GM12878 (cell line): Measurements from ENCODE around the gene TMEM94.

Source experiments
- EP300 ChIP-seq, 2 experiments: fragments of 150-350 bp in 1 of 2; IDR thresholded peaks; 2 replicates each; pipeline ENCODE4 v1.6.1; 2011 to 2012; ENCODE audit warnings: low read depth in 2 of 2, low read length in 2 of 2, borderline replicate concordance in 1 of 2, improper control_type of control experiment in 1 of 2, inconsistent platforms in 1 of 2; ENCODE audit not compliant: control insufficient read depth in 1 of 2
- EZH2 ChIP-seq: IDR thresholded peaks from 2 replicates; pipeline ENCODE4 v1.6.1; 2012; ENCODE audit warnings: low read depth, mild to moderate bottlenecking, control low read depth, inconsistent platforms, low read length, borderline replicate concordance; ENCODE audit not compliant: control insufficient read depth
- FOXK2 ChIP-seq: fragments of 450-650 bp; IDR thresholded peaks from 2 replicates; pipeline ENCODE4 v1.6.1; 2017; ENCODE audit warnings: mild to moderate bottlenecking, moderate library complexity
- POLR2AphosphoS2 ChIP-seq: IDR thresholded peaks from 2 replicates; pipeline ENCODE4 v1.6.1; 2011; ENCODE audit warnings: low read depth, mild to moderate bottlenecking, low read length, improper control_type of control experiment, moderate library complexity

DNA sequence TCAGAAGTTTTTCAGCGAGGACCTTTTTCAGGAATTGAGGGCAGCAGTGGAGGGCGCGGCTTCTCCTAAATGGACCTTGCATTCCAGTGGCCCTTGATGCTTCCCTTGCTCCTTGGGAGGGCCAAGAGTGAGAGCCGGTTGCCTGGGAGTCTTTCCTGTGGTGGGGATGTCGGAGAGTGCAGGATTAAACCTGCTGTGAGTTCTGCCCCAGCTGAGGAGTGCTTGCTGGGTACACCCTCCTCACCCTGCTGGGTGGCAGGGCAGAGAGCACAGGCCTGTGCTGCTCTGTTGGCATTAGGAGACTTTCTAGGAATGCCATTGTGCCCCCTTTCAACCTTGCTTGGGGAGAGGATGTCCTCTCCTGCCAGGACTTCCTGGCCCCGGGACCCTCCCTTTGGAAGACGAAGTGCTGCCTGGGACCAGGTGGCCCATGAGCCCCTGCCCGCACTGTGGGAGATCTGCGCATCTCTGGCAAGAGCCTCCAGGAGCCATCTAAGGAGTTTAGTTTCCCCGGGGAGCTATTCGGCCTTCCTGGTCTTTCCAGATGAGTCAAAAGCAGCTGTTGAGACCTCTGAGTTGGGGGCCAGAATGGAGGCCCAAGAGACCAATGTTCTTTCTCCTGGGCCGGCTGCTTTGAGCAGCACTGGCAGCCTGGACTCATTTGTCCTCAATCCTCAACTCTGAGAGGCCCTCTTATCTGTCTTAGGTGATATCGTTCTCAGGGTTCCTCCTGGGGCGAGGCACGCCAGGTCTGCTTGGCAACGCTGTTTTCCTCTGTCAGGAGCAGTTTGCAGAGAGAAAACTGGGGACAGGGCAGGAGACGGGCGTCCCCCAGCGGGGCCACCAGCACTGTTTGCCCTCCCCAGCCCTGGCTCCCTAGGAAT, 74.6 kb downstream of the TMEM94 start:
- TF ChIP-seq EZH2 (no peak), FOXK2 (no peak), POLR2AphosphoS2 (no peak), EP300 (IDR thresholded peaks at IDR 0.05; ENCODE audit: borderline replicate concordance in 1 of 2, control insufficient read depth in 1 of 2, low read depth in 2 of 2, low read length in 2 of 2) (no peak)
